Ovary (tissue), 9 donors: ENCODE measurements around the gene PPM1M. TPM values are rescaled to one million over a fixed set of nuclear protein-coding genes. Genes with fewer than 3 reads are reported as not detected.

Experiments
- DNase-seq, 5 donors: peaks; one replicate each; pipeline ENCODE4 v3.0.0-alpha.2; 2019 to 2020
- H3K27ac ChIP-seq, 2 donors: fragments of 200-600 bp; one replicate each; pipeline versions ENCODE4 v1.5.1 to v1.8.0; 2019 to 2022
- H3K27me3 ChIP-seq: fragments of 200-600 bp; one replicate; pipeline ENCODE4 v1.8.0; 2022
- H3K36me3 ChIP-seq: fragments of 200-600 bp; sonication (generic); one replicate; pipeline ENCODE4 v1.5.1; 2019
- H3K4me1 ChIP-seq: one replicate; pipeline ENCODE4 v1.8.1; 2013; ENCODE audit warnings: mild to moderate bottlenecking, moderate library complexity; ENCODE audit not compliant: insufficient read depth
- H3K4me3 ChIP-seq: fragments of 200-600 bp; sonication (generic); one replicate; pipeline ENCODE4 v1.5.1; 2017
- H3K9me3 ChIP-seq, 2 donors: fragments of 200-600 bp in 1 of 2; sonication (generic) in 1 of 2; one replicate each; pipeline versions ENCODE4 v1.5.1 to v1.8.1; 2013 to 2019; ENCODE audit warnings: mild to moderate bottlenecking in 1 of 2, moderate library complexity in 1 of 2
- CTCF ChIP-seq, 3 donors: fragments of 450-650 bp in 2 of 3; fragments of 200-600 bp in 1 of 3; IDR thresholded peaks; one replicate each; pipeline versions ENCODE4 v1.5.1 to v1.8.0; 2016 to 2022; ENCODE audit warnings: antibody characterized with exemption in 3 of 3, mild to moderate bottlenecking in 1 of 3
- EP300 ChIP-seq: sonication (generic); formaldehyde crosslinking; IDR thresholded peaks from one replicate; pipeline ENCODE4 v1.6.1; 2017; ENCODE audit warnings: antibody characterized with exemption
- POLR2A ChIP-seq: fragments of 450-650 bp; IDR thresholded peaks from one replicate; pipeline ENCODE4 v1.6.1; 2017; ENCODE audit warnings: antibody characterized with exemption, mild to moderate bottlenecking, moderate library complexity
- WGBS, 3 donors: extraction: QIAGEN DNeasy Blood & Tissue Kit in 1 of 3; methylation state at CpG; one replicate each; pipeline versions ENCODE4 v1.1.5 to v1.1.7; 2013 to 2017; 5-methylcytosine and 5-hydroxymethylcytosine counted together
- intact Hi-C, 4 donors: fragments of 100-400 bp; cut with DNase I; formaldehyde crosslinking; loops; one replicate each; pipeline versions ENCODE4 v1.11.0 to v1.15.1; 2022 to 2023
- polyA plus RNA-seq, 2 donors: library from polyadenylated mRNA; stranded (reverse); fragments of 200-250 nt in 1 of 2; fragments of 350-450 nt in 1 of 2; fragmentation: Illumina TruSeq in 1 of 2; extraction: RNeasy Lipid Tissue Mini Kit (QIAGEN cat#74804) in 1 of 2; gene quantifications; one replicate each; pipeline ENCODE4 v1.2.3, GENCODE V29; 2013 to 2014
- total RNA-seq, 7 donors: library from RNA; depleted of rRNA in 2 of 7; stranded (reverse); fragments of >200 nt in 2 of 7; fragmentation: NEBNext Ultra II Directional in 3 of 7; extraction: Animal tissue kit (Norgen Biotek cat#: 25700) in 3 of 7; gene quantifications; one replicate each; pipeline versions ENCODE4 v1.1.0 to v1.2.4, GENCODE V29; 2016 to 2023
- donor health status: DM: no; HTN: no; CAD: no; lungs with moderate emphysema.
- donor health status: DM: no; HTN: no; CAD: no.
- donor health status: Bipolar disorder and iron deficiency.
- donor health status: DM: yes; HTN: yes; CAD: no.
- donor health status: DM: no; HTN: no; CAD: no.
- donor health status: DM: yes; HTN: yes; CAD: no.

PPM1M gene
- total and polyA plus RNA-seq, 9 donors: 15.4 to 48.4 (median 25.7) TPM

DNA sequence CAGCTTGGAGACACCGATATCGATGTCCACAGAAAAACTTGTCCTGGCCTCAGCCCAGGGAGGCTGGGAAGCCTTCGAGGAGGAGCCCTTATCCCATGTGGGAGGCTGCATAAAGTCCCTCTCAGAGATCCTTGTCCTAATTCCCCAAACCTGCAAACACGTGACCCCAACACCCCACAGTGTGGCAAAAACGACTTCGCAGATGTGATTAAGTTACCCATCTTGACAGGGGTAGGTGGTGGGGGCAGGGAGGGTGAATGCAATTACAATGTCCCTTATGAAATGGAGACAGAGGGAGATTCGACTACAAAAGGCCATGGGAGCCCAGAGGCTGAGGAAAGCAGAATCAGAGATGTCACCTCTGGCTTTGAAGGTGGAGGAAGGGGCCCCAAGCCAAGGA lies 17.8 kb upstream of the PPM1M start:
- H3K9me3 ChIP-seq: no peaks in the 10 kb centered on the region
- H3K4me3 ChIP-seq: no peak overlapping the region
- H3K4me1 ChIP-seq: no peaks in the 10 kb centered on the region
- no peak overlapping the region for H3K27ac ChIP-seq
- 55 to 64% (median 60%) methylated on average over 7 of the region's 7 CpGs for WGBS, 3 donors
- peaks cover 2% of the 10 kb centered on the region for H3K36me3 ChIP-seq
- intact Hi-C loops: loop anchor here in 1 of 4 donors (10.0 kb wide), 1 partner anchor 47 kb away; the partner anchor contains the start of gene WDR82
- H3K27me3 ChIP-seq: no peaks in the 10 kb centered on the region
- no peak for TF ChIP-seq EP300
- no peak for TF ChIP-seq POLR2A
- no peak for TF ChIP-seq CTCF (IDR thresholded peaks at IDR 0.05)
- DNase-seq: no peak

- no peak overlapping the region for H3K4me3 ChIP-seq
- peaks cover 2% of the 10 kb centered on the region for H3K36me3 ChIP-seq
- no peak overlapping the region for H3K27ac ChIP-seq
- no peaks in the 10 kb centered on the region for H3K4me1 ChIP-seq
- no peak for DNase-seq
- TF ChIP-seq CTCF (IDR thresholded peaks at IDR 0.05) (no peak), POLR2A (no peak), EP300 (no peak)
- intact Hi-C loops: loop anchor here in 1 of 4 donors (10.0 kb wide), 1 partner anchor 47 kb away; the partner anchor contains the start of gene WDR82
- no peaks in the 10 kb centered on the region for H3K9me3 ChIP-seq
- H3K27me3 ChIP-seq: no peaks in the 10 kb centered on the region
- 72 to 78% (median 74%) methylated on average over 10 of the region's 10 CpGs for WGBS, 3 donors
Measured at GRCh38 chr3:52228266-52228665, 17.3 kb upstream of the PPM1M start.

GRCh38 chr3:52228751-52229291 lies 16.7 kb upstream of the PPM1M start:
- Histone ChIP-seq H3K4me1 (no peaks in the 10 kb centered on the region), H3K27me3 (no peaks in the 10 kb centered on the region), H3K9me3 (no peaks in the 10 kb centered on the region), H3K4me3 (no peak overlapping the region), H3K36me3 (peaks cover 2% of the 10 kb centered on the region), H3K27ac (no peak overlapping the region)
- 84 to 85% (median 85%) methylated on average over 21 of the region's 21 CpGs for WGBS, 3 donors
- intact Hi-C loops: loop anchor here in 1 of 4 donors (10.0 kb wide), 1 partner anchor 46 kb away; the partner anchor contains the start of gene WDR82
- peak in 2 of 5 donors; percentile 20 to 31 for DNase-seq
- no peak for TF ChIP-seq POLR2A

DNA sequence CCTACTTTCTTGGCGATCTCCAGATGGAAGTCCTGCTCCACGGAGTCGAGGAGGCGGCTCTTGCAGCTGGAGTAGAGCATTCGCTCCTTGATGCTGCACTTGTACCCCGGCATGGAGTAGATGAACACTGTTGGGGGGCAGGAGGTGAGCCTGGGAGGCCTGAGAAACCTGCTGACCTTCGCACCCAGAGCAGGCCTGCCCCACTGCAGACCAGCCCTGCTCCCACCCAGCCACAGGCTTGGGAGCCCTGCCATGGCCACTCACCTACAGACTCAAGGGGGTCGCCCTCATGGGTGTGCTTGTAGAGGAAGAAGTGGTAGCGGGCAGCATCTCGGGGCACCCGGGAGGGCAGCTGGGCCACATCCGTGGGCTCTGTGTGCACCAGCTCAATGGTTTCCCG lies 15.9 kb upstream of the PPM1M start:
- Histone ChIP-seq H3K27me3 (no peaks in the 10 kb centered on the region), H3K27ac (no peak overlapping the region), H3K9me3 (no peaks in the 10 kb centered on the region), H3K4me1 (no peaks in the 10 kb centered on the region), H3K36me3 (peaks cover 2% of the 10 kb centered on the region), H3K4me3 (no peak overlapping the region)
- TF ChIP-seq EP300 (no peak), POLR2A (no peak), CTCF (IDR thresholded peaks at IDR 0.05) (no peak)
- peak in 1 of 5 donors; percentile 31 for DNase-seq
- intact Hi-C loops: loop anchor here in 1 of 4 donors (10.0 kb wide), 1 partner anchor 45 kb away; the partner anchor contains the start of gene WDR82
- WGBS, 3 donors: 89 to 91% (median 90%) methylated on average over 12 to 13 of the region's 13 CpGs

GRCh38 chr3:52230461-52230860 lies 15.1 kb upstream of the PPM1M start:
- no peak for TF ChIP-seq POLR2A
- TF ChIP-seq CTCF (IDR thresholded peaks at IDR 0.05): no peak
- no peak for TF ChIP-seq EP300
- intact Hi-C loops: no loop called here
- no peak for DNase-seq
- H3K9me3 ChIP-seq: no peaks in the 10 kb centered on the region
- no peaks in the 10 kb centered on the region for H3K4me1 ChIP-seq
- WGBS, 3 donors: 85 to 90% (median 86%) methylated on average over 6 of the region's 6 CpGs
- no peak overlapping the region for H3K27ac ChIP-seq
- H3K27me3 ChIP-seq: no peaks in the 10 kb centered on the region
- no peak overlapping the region for H3K4me3 ChIP-seq
- H3K36me3 ChIP-seq: peaks cover 2% of the 10 kb centered on the region
